GM12865 (cell line): Measurements from ENCODE around the gene PLBD2.

ENCODE experiments used
- DNase-seq: peaks from one replicate; pipeline ENCODE4 v3.0.0; 2010; ENCODE audit warnings: low read depth
- H3K4me3 ChIP-seq: 2 replicates; pipeline ENCODE4 v1.5.1; 2011; ENCODE audit warnings: mild to moderate bottlenecking, low read depth, low read length, control low read depth
- TF ChIP-seq, protein P1 (sequence below): IDR thresholded peaks from 2 replicates; pipeline ENCODE4 v1.5.1; 2011; ENCODE audit warnings: low read length, control low read depth, low read depth, inconsistent platforms; ENCODE audit not compliant: insufficient read depth; ENCODE audit errors: missing control alignments

PLBD2 gene

DNA sequence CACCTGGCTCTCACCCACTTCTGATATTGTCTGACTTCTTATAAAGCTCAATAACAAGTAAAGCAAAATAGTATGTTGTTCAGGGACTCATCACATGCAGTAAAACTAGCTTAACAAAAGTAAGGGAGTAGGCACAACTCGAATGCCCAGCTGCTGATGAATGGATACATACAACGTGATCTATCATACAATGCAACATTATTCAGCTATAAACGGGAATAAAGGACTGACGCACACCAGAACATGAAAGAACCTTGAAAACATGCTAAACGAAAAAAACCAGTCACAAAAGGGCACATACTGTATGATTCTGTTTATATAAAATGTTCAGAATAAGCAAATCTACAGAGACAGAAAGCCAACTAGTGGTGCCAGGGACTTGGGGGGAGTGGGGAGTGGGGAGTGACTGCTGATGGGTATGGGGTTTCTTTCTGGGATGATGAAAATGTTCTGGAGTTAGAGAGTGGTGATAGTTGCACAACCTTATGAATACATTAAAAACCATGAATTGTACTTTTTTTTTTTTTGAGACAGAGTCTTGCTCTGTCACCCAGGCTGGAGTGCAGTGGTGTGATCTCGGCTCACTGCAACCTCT is 11.1 kb downstream of the PLBD2 start:
- H3K4me3 ChIP-seq = no peak overlapping the region
- TF ChIP-seq, protein P1, sequence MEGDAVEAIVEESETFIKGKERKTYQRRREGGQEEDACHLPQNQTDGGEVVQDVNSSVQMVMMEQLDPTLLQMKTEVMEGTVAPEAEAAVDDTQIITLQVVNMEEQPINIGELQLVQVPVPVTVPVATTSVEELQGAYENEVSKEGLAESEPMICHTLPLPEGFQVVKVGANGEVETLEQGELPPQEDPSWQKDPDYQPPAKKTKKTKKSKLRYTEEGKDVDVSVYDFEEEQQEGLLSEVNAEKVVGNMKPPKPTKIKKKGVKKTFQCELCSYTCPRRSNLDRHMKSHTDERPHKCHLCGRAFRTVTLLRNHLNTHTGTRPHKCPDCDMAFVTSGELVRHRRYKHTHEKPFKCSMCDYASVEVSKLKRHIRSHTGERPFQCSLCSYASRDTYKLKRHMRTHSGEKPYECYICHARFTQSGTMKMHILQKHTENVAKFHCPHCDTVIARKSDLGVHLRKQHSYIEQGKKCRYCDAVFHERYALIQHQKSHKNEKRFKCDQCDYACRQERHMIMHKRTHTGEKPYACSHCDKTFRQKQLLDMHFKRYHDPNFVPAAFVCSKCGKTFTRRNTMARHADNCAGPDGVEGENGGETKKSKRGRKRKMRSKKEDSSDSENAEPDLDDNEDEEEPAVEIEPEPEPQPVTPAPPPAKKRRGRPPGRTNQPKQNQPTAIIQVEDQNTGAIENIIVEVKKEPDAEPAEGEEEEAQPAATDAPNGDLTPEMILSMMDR = no peak
- no peak for DNase-seq

DNA sequence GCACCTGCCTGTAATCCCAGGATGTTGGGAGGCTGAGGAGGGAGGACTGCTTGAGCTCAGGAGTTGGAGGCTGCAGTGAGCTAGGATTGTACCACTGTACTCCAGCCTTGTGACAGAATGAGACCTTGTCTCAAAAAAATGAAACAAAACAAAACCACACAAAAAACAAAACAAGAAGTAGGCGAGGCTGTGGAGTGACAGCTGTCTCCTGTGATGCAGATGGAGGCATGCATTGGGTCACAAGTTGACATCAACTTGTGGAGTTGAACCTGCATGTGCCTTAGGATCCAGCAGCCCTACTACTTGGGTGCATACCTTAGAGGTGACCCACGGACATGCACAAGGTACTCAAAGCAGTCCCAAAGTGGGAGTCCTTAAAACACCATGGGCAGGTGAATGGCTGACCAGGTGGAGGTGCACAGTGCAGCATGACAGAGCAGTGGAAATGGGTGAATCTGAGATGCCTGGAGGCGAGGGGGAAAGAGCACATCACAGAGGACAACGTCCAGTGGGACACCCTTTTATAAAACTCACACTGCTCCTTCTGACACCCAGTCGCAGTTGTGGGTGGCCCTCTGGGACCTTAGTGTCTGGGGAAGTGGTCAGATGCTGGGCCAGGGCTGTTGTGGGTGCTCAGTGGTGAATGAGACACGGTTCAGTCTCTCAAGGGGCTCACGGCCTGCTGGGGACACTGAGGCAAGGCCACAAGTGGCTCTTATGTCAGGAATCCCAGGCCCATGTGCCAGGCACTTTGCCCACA is 12.7 kb downstream of the PLBD2 start:
- DNase-seq = no peak
- TF ChIP-seq, protein P1 = no peak
- H3K4me3 ChIP-seq = no peak overlapping the region

DNA sequence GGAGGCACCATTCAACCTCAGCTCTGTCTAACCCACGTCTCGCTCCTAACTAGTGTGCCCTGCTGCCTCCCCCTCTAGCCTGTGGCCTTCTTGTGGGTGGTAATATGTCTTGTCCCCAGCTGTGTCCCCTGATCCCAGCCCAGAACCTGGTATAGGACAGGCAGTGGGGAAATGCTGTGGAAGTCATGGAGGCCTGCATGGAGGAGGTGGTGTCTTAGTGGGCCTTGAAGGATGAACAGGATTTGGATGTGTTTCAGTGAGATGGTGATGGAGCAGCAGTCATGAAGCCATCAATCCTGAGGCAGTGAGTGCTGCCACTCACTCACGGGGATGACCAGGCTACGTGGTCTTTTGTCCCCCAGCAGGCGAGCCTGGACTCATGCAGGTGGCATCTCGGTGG is 13.4 kb downstream of the PLBD2 start:
- no peak overlapping the region for H3K4me3 ChIP-seq
- no peak for DNase-seq
- TF ChIP-seq, protein P1 = no peak

DNA sequence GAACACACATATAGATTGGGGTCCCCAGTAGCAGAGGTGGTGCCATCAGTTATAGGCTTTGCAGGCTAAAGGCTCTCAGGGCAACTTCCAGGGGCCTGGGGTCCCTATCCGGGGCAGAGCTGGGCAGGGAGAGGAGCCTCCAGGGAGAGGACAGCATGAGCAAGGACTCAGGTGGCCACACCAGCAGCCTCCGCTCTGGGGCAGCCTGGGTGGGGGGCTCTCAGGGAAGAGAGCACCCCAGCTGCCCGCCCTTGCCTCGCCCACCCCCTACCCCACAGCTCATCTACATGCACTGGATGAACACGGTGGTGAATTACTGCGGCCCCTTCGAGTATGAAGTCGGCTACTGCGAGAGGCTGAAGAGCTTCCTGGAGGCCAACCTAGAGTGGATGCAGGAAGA is 14.0 kb downstream of the PLBD2 start:
- no peak overlapping the region for H3K4me3 ChIP-seq
- no peak for DNase-seq
- TF ChIP-seq, protein P1 = no peak

DNA sequence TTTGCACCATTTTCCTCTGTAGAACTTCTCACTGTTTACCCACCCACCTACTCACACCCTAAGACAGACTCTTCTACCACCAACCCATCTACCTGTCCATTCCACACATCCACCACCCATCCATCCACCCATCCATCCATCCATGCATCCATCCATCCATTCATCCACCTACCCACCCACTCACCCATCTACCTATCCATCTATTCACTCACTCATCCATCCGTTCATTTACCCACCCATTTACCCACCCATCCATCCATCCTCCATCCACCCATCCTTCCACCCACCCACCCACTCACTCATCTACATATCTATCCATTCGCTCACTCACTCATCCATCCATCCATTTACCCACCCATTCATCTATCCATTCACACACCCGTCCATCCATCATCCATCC is 15.1 kb downstream of the PLBD2 start:
- no peak for DNase-seq
- TF ChIP-seq, protein P1 = no peak
- no peak overlapping the region for H3K4me3 ChIP-seq

DNA sequence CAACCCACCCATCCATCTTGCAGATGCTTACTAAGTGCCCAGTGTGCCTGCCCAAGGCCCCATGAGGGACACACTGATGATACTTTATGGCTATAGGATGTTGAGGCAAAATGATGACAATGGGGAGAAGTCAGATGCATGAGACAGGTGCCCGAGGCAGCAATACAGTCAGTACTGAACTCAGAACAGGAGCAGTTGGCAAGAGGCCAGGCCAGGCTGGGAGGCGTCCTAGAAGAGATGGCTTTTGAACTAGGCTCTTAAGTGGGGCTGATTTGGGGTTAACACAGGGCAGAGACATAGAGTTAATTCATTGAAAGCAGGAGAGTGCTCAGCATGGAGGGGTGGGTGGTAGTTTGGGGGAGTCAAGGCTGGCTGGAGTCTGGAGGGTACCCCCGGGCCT is 15.6 kb downstream of the PLBD2 start:
- TF ChIP-seq, protein P1 = no peak

More for the DNA sequence above, 15.6 kb downstream of the PLBD2 start:
- DNase-seq = no peak
- H3K4me3 ChIP-seq = no peak overlapping the region
